Measurements from ENCODE around the gene C13orf46.

- no peak for TF ChIP-seq POLR2AphosphoS5 (IDR thresholded peaks at IDR 0.05; ENCODE audit: low read depth)
- no peak for TF ChIP-seq CTCF (IDR thresholded peaks at IDR 0.05; ENCODE audit: insufficient read depth, low read length)
- no peak for TF ChIP-seq REST (IDR thresholded peaks at IDR 0.05; ENCODE audit: insufficient replicate concordance, low read depth)
Measured at GRCh38 chr13:113906571-113906970, 67.3 kb downstream of the C13orf46 start.

Data from HL-60 (cell line).